GM12878 (cell line): ENCODE data around the gene DEXI.
A peak's percentile ranks its signal among the peaks of the same experiment; 100 is the strongest.
"Not testable (repeated sequence)": the region's sequence is repeated elsewhere in the genome, so short reads cannot be mapped to it uniquely, and the experiment has no call there.

ENCODE experiments used
- EZH2 ChIP-seq: IDR thresholded peaks from 2 replicates; pipeline ENCODE4 v1.6.1; 2012; ENCODE audit warnings: low read depth, mild to moderate bottlenecking, control low read depth, inconsistent platforms, low read length, borderline replicate concordance; ENCODE audit not compliant: control insufficient read depth
- GABPA ChIP-seq: IDR thresholded peaks from 2 replicates; pipeline ENCODE4 v1.6.1; 2014; ENCODE audit warnings: antibody characterized with exemption, low read depth, mild to moderate bottlenecking, inconsistent platforms
- NRF1 ChIP-seq: conservative IDR thresholded peaks from 2 replicates; pipeline ENCODE4 v1.6.1; 2011; ENCODE audit warnings: mild to moderate bottlenecking, low read depth, low read length, improper control_type of control experiment
- POLR2A ChIP-seq: IDR thresholded peaks from 2 replicates; pipeline ENCODE4 v1.6.1; 2011; ENCODE audit warnings: low read depth, mild to moderate bottlenecking, low read length
- RAD51 ChIP-seq: fragments of 450-650 bp; IDR thresholded peaks from 2 replicates; pipeline ENCODE4 v1.6.1; 2016; ENCODE audit warnings: moderate library complexity, mild to moderate bottlenecking, inconsistent platforms
- RCOR1 ChIP-seq: conservative IDR thresholded peaks from 2 replicates; pipeline ENCODE4 v1.6.1; 2012; ENCODE audit warnings: low read depth, low read length, improper control_type of control experiment
- SMC3 ChIP-seq: IDR thresholded peaks from 2 replicates; pipeline ENCODE4 v1.6.1; 2011; ENCODE audit warnings: low read length, improper control_type of control experiment, borderline replicate concordance
- SUZ12 ChIP-seq: fragments of 200-600 bp; sonication (generic); IDR thresholded peaks from one replicate; pipeline ENCODE4 v1.6.1; 2018; ENCODE audit warnings: antibody characterized with exemption, mild to moderate bottlenecking; ENCODE audit not compliant: unreplicated experiment
- ZNF24 ChIP-seq: fragments of 450-650 bp; IDR thresholded peaks from 2 replicates; pipeline ENCODE4 v1.6.1; 2017; ENCODE audit warnings: antibody characterized with exemption, mild to moderate bottlenecking
- ZNF274 ChIP-seq: IDR thresholded peaks from one replicate; pipeline ENCODE4 v1.8.0; 2011; ENCODE audit not compliant: insufficient read length, insufficient read depth
- ZSCAN29 ChIP-seq: fragments of 450-650 bp; IDR thresholded peaks from 2 replicates; pipeline ENCODE4 v1.6.1; 2017; ENCODE audit warnings: mild to moderate bottlenecking, moderate library complexity
- TF ChIP-seq, protein P1 (sequence below), 3 experiments: IDR thresholded peaks in 2 of 3; conservative IDR thresholded peaks in 1 of 3; 2 replicates each; pipeline ENCODE4 v1.5.1; 2011; ENCODE audit warnings: low read depth in 3 of 3, low read length in 3 of 3, mild to moderate bottlenecking in 3 of 3, control low read depth in 2 of 3, moderate library complexity in 2 of 3, inconsistent platforms in 1 of 3, mixed read lengths in 1 of 3; ENCODE audit not compliant: control insufficient read depth in 2 of 3, insufficient read depth in 1 of 3; ENCODE audit errors: extremely low read depth in 1 of 3
- TF ChIP-seq, protein P2 (sequence below): fragments of 450-650 bp; IDR thresholded peaks from 2 replicates; pipeline ENCODE4 v1.6.1; 2016; ENCODE audit warnings: mild to moderate bottlenecking

DNA sequence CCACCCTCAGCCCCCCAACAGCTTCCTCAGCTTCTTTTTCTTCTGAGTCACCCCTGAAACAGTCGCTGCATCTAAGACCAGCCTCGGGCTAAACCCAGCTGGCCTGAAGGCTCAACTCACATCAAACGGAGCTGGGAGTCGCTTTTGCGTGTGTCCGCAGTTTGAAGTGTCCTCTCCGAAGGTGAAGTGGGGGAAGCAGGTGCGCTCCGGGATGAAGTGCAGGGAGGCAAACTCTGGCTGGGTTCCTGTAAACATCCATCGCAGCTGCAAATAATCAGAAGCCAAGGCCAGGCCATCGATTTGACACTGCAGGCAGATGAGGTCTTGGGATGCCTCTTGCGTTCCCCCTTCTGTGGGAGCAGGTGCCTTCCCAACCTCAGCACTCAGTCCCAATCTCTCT is 13.2 kb downstream of the DEXI start:
- TF ChIP-seq ZNF24, ZNF274, RCOR1, SUZ12, ZSCAN29, RAD51, EZH2, GABPA, SMC3, NRF1: not testable (repeated sequence)
- TF ChIP-seq, protein P1, sequence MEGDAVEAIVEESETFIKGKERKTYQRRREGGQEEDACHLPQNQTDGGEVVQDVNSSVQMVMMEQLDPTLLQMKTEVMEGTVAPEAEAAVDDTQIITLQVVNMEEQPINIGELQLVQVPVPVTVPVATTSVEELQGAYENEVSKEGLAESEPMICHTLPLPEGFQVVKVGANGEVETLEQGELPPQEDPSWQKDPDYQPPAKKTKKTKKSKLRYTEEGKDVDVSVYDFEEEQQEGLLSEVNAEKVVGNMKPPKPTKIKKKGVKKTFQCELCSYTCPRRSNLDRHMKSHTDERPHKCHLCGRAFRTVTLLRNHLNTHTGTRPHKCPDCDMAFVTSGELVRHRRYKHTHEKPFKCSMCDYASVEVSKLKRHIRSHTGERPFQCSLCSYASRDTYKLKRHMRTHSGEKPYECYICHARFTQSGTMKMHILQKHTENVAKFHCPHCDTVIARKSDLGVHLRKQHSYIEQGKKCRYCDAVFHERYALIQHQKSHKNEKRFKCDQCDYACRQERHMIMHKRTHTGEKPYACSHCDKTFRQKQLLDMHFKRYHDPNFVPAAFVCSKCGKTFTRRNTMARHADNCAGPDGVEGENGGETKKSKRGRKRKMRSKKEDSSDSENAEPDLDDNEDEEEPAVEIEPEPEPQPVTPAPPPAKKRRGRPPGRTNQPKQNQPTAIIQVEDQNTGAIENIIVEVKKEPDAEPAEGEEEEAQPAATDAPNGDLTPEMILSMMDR (IDR thresholded peaks at IDR 0.05 in 2 of 3, conservative IDR thresholded peaks at IDR 0.05 in 1 of 3; ENCODE audit: control insufficient read depth in 2 of 3, extremely low read depth in 1 of 3, insufficient read depth in 1 of 3, low read depth in 3 of 3, low read length in 3 of 3): not testable (repeated sequence)
- TF ChIP-seq POLR2A: peak; percentile 39; the same call in 1 of the 2 replicates
- TF ChIP-seq, protein P2, sequence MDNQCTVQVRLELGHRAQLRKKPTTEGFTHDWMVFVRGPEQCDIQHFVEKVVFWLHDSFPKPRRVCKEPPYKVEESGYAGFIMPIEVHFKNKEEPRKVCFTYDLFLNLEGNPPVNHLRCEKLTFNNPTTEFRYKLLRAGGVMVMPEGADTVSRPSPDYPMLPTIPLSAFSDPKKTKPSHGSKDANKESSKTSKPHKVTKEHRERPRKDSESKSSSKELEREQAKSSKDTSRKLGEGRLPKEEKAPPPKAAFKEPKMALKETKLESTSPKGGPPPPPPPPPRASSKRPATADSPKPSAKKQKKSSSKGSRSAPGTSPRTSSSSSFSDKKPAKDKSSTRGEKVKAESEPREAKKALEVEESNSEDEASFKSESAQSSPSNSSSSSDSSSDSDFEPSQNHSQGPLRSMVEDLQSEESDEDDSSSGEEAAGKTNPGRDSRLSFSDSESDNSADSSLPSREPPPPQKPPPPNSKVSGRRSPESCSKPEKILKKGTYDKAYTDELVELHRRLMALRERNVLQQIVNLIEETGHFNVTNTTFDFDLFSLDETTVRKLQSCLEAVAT: not testable (repeated sequence)
